ENCODE results near the gene APBA2.

- TF ChIP-seq, protein P1, sequence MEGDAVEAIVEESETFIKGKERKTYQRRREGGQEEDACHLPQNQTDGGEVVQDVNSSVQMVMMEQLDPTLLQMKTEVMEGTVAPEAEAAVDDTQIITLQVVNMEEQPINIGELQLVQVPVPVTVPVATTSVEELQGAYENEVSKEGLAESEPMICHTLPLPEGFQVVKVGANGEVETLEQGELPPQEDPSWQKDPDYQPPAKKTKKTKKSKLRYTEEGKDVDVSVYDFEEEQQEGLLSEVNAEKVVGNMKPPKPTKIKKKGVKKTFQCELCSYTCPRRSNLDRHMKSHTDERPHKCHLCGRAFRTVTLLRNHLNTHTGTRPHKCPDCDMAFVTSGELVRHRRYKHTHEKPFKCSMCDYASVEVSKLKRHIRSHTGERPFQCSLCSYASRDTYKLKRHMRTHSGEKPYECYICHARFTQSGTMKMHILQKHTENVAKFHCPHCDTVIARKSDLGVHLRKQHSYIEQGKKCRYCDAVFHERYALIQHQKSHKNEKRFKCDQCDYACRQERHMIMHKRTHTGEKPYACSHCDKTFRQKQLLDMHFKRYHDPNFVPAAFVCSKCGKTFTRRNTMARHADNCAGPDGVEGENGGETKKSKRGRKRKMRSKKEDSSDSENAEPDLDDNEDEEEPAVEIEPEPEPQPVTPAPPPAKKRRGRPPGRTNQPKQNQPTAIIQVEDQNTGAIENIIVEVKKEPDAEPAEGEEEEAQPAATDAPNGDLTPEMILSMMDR (optimal IDR thresholded peaks at IDR 0.05 in 1 of 3, IDR thresholded peaks at IDR 0.05 in 1 of 3, conservative IDR thresholded peaks at IDR 0.05 in 1 of 3; ENCODE audit: extremely low read depth in 1 of 3, insufficient read depth in 2 of 3, low read length in 3 of 3), result no peak
- TF ChIP-seq EZH2 (IDR thresholded peaks at IDR 0.05; ENCODE audit: low read length), result no peak
These were observed 172.1 kb downstream of the APBA2 start for GRCh38 chr15:29057856-29058255.
